Thyroid gland (tissue), 4 donors: ENCODE data around the gene ALDH1B1.

Experiments
- CTCF ChIP-seq, 6 experiments: fragments of 200-600 bp in 3 of 6; fragments of 450-650 bp in 3 of 6; sonication (generic) in 3 of 6; IDR thresholded peaks; one replicate each; pipeline ENCODE4 v1.5.1; 2016 to 2019; ENCODE audit warnings: antibody characterized with exemption in 6 of 6, mild to moderate bottlenecking in 2 of 6, inconsistent platforms in 1 of 6, moderate library complexity in 1 of 6
- POLR2A ChIP-seq, 2 donors: fragments of 450-650 bp; IDR thresholded peaks; one replicate each; pipeline ENCODE4 v1.6.1; 2017; ENCODE audit warnings: antibody characterized with exemption in 2 of 2, mild to moderate bottlenecking in 2 of 2, moderate library complexity in 1 of 2

- TF ChIP-seq POLR2A (IDR thresholded peaks at IDR 0.05) (no peak), CTCF (IDR thresholded peaks at IDR 0.05) (no peak)
Measured at GRCh38 chr9:38435521-38435920, 43.0 kb downstream of the ALDH1B1 start.
